GM12873 (cell line): Measurements from ENCODE around the gene PMIS2.

ENCODE experiments used
- CTCF ChIP-seq: IDR thresholded peaks from 2 replicates; pipeline ENCODE4 v1.5.1; 2012; ENCODE audit warnings: low read depth, mild to moderate bottlenecking, moderate library complexity, low read length, control low read depth; ENCODE audit not compliant: insufficient read depth; ENCODE audit errors: missing control alignments

PMIS2 gene

GRCh38 chr19:35613574-35613973, 27.6 kb downstream of the PMIS2 start:
- TF ChIP-seq CTCF = no peak

GRCh38 chr19:35615036-35615435, 29.1 kb downstream of the PMIS2 start:
- TF ChIP-seq CTCF = no peak

- no peak for TF ChIP-seq CTCF
Observed at GRCh38 chr19:35618857-35619256, 32.9 kb downstream of the PMIS2 start.

- TF ChIP-seq CTCF = no peak
Observed at GRCh38 chr19:35619290-35619923, 33.4 kb downstream of the PMIS2 start.

GRCh38 chr19:35620001-35620400, 34.0 kb downstream of the PMIS2 start:
- no peak for TF ChIP-seq CTCF

- TF ChIP-seq CTCF = no peak
Observed at GRCh38 chr19:35621708-35622107, 35.7 kb downstream of the PMIS2 start.

GRCh38 chr19:35622750-35623149, 36.8 kb downstream of the PMIS2 start:
- TF ChIP-seq CTCF = no peak
